Nephron progenitor cell (in vitro differentiated cells): ENCODE measurements around the gene GIMAP7.

Source experiments
- DNase-seq: peaks from one replicate; pipeline ENCODE4 v3.0.0; 2021
- H3K27ac Mint-ChIP-seq: 2 replicates; pipeline ENCODE4 v1.8.0; 2021; ENCODE audit warnings: mild to moderate bottlenecking, moderate library complexity, mixed read lengths
- H3K27me3 Mint-ChIP-seq: 2 replicates; pipeline ENCODE4 v1.8.0; 2021; ENCODE audit warnings: mild to moderate bottlenecking, low read depth, mixed read lengths; ENCODE audit not compliant: poor library complexity
- H3K36me3 Mint-ChIP-seq: 2 replicates; pipeline ENCODE4 v1.8.0; 2021; ENCODE audit warnings: low read depth, mixed read lengths
- H3K4me1 Mint-ChIP-seq: 2 replicates; pipeline ENCODE4 v1.8.0; 2021; ENCODE audit warnings: mixed read lengths
- H3K4me3 Mint-ChIP-seq: 2 replicates; pipeline ENCODE4 v1.8.0; 2021; ENCODE audit warnings: mild to moderate bottlenecking, moderate library complexity, mixed read lengths
- H3K9me3 Mint-ChIP-seq: 2 replicates; pipeline ENCODE4 v1.8.0; 2021; ENCODE audit warnings: mild to moderate bottlenecking, moderate library complexity, mixed read lengths
- TF ChIP-seq, protein P1 (sequence below): fragments of 200-600 bp; sonication (generic); IDR thresholded peaks from 2 replicates; pipeline ENCODE4 v1.5.0; 2021; ENCODE audit warnings: antibody characterized with exemption

GIMAP7 gene

DNA sequence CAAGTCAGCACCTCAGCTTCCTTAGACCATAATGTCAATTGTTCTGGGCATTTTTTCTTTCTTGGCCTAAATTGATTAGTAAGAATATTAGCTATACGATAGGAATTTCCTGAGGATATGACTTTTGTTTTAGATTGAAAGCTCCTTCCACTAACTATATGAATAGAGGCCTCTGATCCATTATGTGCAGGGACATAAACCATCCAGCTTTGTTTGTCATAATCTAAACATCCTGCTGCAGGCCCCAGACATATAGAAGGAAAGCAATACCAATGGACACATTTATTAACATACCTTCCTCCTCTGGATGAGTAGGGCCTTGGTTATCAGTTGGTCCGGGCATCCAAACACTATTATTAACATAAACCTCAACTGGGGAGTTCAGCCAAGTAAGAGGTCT is 48.2 kb downstream of the GIMAP7 start:
- TF ChIP-seq, protein P1, sequence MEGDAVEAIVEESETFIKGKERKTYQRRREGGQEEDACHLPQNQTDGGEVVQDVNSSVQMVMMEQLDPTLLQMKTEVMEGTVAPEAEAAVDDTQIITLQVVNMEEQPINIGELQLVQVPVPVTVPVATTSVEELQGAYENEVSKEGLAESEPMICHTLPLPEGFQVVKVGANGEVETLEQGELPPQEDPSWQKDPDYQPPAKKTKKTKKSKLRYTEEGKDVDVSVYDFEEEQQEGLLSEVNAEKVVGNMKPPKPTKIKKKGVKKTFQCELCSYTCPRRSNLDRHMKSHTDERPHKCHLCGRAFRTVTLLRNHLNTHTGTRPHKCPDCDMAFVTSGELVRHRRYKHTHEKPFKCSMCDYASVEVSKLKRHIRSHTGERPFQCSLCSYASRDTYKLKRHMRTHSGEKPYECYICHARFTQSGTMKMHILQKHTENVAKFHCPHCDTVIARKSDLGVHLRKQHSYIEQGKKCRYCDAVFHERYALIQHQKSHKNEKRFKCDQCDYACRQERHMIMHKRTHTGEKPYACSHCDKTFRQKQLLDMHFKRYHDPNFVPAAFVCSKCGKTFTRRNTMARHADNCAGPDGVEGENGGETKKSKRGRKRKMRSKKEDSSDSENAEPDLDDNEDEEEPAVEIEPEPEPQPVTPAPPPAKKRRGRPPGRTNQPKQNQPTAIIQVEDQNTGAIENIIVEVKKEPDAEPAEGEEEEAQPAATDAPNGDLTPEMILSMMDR, result no peak
- Mint-ChIP-seq H3K4me3 (no peak overlapping the region), H3K9me3 (peaks cover 36% of the 10 kb centered on the region), H3K27ac (no peak overlapping the region), H3K36me3 (peaks cover 3% of the 10 kb centered on the region), H3K4me1 (peaks cover 15% of the 10 kb centered on the region), H3K27me3 (peaks cover 2% of the 10 kb centered on the region)
- DNase-seq, result no peak

DNA sequence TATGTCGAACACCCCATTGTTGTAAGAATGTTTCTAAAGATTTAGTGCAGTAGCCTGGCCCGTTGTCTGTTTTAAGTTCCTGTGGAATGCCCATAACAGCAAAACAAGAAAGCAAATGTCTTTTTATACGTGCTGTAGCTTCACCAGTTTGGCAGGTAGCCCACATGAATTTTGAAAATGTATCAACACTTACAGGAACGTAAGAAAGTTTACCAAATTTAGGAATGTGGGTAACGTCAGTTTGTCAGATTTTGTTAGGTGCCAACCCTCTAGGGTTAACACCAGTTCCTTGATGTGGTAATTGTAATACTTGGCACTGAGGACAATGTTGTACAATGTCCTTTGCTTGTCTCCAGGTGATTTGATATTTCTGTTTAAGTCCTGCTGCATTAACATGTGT is 49.3 kb downstream of the GIMAP7 start:
- H3K9me3 Mint-ChIP-seq, result peaks cover 26% of the 10 kb centered on the region
- H3K4me1 Mint-ChIP-seq, result peaks cover 15% of the 10 kb centered on the region
- DNase-seq, result no peak
- H3K27me3 Mint-ChIP-seq, result no peaks in the 10 kb centered on the region
- TF ChIP-seq, protein P1, result no peak
- H3K4me3 Mint-ChIP-seq, result no peak overlapping the region
- peaks cover 3% of the 10 kb centered on the region for H3K36me3 Mint-ChIP-seq
- H3K27ac Mint-ChIP-seq, result no peak overlapping the region

DNA sequence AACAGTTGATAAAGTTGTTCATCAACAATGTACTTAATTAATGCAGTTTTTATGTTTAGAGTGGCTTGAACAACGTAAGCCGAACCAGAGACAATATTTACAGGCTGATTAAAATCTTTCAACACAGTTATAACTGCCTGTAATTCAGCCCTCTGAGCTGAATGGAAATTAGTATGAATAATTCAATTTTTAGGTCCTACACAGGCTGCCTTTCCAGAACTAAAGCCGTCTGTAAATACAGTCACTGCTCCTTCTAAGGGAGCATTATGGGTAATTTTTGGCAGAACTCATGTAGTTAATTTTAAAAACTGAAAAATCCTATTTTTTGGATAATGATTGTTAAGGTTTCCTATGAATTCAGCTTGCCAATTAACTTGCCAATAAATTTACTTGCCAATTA is 49.9 kb downstream of the GIMAP7 start:
- H3K4me1 Mint-ChIP-seq, result peaks cover 21% of the 10 kb centered on the region
- peaks cover 23% of the 10 kb centered on the region for H3K9me3 Mint-ChIP-seq
- TF ChIP-seq, protein P1, result no peak
- no peak overlapping the region for H3K27ac Mint-ChIP-seq
- H3K36me3 Mint-ChIP-seq, result peaks cover 3% of the 10 kb centered on the region
- no peaks in the 10 kb centered on the region for H3K27me3 Mint-ChIP-seq
- no peak overlapping the region for H3K4me3 Mint-ChIP-seq
- no peak for DNase-seq

DNA sequence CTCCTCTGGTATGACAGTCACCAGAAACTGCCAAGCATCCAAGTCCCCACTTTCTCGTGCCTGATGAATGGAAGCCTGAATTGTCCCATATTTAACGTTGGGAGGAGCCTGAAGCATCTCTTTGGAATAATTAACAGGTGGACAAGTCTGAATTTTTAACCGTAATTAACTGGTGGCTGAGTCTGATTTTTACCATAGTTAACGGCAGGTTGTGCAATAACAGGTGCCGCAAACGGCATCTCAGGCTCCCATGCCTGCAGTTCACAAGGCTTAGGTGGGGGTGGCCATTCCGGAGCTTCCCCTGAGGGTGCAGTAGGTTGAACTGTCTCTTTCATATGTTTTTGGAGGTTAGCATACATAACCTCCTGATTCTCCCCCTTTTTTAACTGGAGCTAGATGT is 50.6 kb downstream of the GIMAP7 start:
- DNase-seq, result no peak
- peaks cover under 1% of the 10 kb centered on the region for H3K36me3 Mint-ChIP-seq
- peaks cover 26% of the 10 kb centered on the region for H3K4me1 Mint-ChIP-seq
- H3K27ac Mint-ChIP-seq, result no peak overlapping the region
- TF ChIP-seq, protein P1, result no peak
- H3K27me3 Mint-ChIP-seq, result no peaks in the 10 kb centered on the region
- H3K4me3 Mint-ChIP-seq, result no peak overlapping the region
- peaks cover 17% of the 10 kb centered on the region for H3K9me3 Mint-ChIP-seq

DNA sequence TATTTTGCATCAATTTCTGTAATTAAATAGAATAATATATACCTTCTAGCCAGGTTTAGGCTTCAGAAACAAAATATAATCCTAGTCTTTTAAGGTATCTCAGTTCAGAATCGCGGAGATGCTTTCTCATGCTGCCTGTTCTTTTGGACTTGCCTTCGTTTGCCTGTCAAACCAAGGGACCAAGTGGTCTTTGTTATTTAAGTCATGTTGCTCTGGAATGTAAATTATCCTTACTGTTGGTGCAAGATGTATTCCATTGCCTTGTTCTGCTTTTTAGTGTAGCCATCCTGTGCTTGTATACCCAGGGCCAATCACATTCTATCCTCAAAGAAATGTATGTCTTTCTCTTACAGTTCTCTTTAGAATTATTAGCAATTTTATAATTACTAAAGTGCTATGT is 51.5 kb downstream of the GIMAP7 start:
- DNase-seq, result no peak
- no peaks in the 10 kb centered on the region for H3K27me3 Mint-ChIP-seq
- H3K4me3 Mint-ChIP-seq, result no peak overlapping the region
- no peak overlapping the region for H3K27ac Mint-ChIP-seq
- peaks cover 29% of the 10 kb centered on the region for H3K4me1 Mint-ChIP-seq
- TF ChIP-seq, protein P1, result no peak
- no peaks in the 10 kb centered on the region for H3K36me3 Mint-ChIP-seq
- peaks cover 8% of the 10 kb centered on the region for H3K9me3 Mint-ChIP-seq

DNA sequence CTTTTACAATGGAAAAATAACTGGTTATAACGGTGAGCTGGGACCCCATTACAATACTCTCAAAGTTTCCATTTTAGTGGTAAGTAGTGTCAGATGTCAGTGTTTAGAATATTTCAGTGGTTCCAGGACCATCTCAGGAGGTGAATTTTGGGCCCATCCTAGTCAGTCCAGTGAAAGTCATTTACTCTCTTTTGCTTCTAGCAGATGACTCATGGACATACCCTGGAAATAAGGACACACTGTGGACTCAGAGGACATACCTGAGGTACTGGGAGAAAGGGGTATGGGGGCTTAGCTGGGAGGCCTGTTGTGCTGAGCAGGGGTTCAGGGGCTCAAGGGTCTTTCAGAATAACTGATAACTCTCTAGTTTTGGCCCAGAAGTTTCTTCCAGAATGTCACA is 51.9 kb downstream of the GIMAP7 start:
- no peak for DNase-seq
- Mint-ChIP-seq H3K27me3 (no peaks in the 10 kb centered on the region), H3K9me3 (peaks cover 5% of the 10 kb centered on the region), H3K27ac (no peak overlapping the region), H3K4me3 (no peak overlapping the region), H3K36me3 (no peaks in the 10 kb centered on the region), H3K4me1 (peaks cover 29% of the 10 kb centered on the region)
- TF ChIP-seq, protein P1, result no peak
